ENCODE measurements around the gene SPINK6.

- no peak for TF ChIP-seq KAT7 (CRISPR knock-in tag; IDR thresholded peaks at IDR 0.05; ENCODE audit: borderline replicate concordance)
- TF ChIP-seq NR1H2 (CRISPR knock-in tag; IDR thresholded peaks at IDR 0.05) = no peak
- TF ChIP-seq NFRKB (IDR thresholded peaks at IDR 0.05; ENCODE audit: low read depth) = no peak
- no peak for TF ChIP-seq MAZ (CRISPR knock-in tag; conservative IDR thresholded peaks at IDR 0.05 in 1 of 2, IDR thresholded peaks at IDR 0.05 in 1 of 2)
- TF ChIP-seq SP1 (CRISPR knock-in tag; IDR thresholded peaks at IDR 0.05) = no peak
- no peak for TF ChIP-seq CTCF (IDR thresholded peaks at IDR 0.05 in 2 of 3, conservative IDR thresholded peaks at IDR 0.05 in 1 of 3; ENCODE audit: insufficient read depth in 2 of 3, low read depth in 1 of 3, low read length in 3 of 3)
- TF ChIP-seq SLC30A9 (CRISPR knock-in tag; IDR thresholded peaks at IDR 0.05) = no peak
- no peak for TF ChIP-seq RFX5 (IDR thresholded peaks at IDR 0.05; ENCODE audit: low read depth, low read length)
- no peak for TF ChIP-seq MAX (CRISPR knock-in tag; IDR thresholded peaks at IDR 0.05)
- no peak for TF ChIP-seq ZNF407 (IDR thresholded peaks at IDR 0.05; ENCODE audit: low read depth)
- no peak for TF ChIP-seq FOXM1 (IDR thresholded peaks at IDR 0.05; ENCODE audit: low read depth)
- TF ChIP-seq FOXM1 (CRISPR knock-in tag; IDR thresholded peaks at IDR 0.05; ENCODE audit: low read depth) = no peak
- no peak for TF ChIP-seq NFYB (IDR thresholded peaks at IDR 0.05; ENCODE audit: extremely low read depth, insufficient read length)
- no peak for TF ChIP-seq TBL1XR1 (IDR thresholded peaks at IDR 0.05; ENCODE audit: low read length in 2 of 2)
Observed at GRCh38 chr5:148163345-148163744, 39.5 kb upstream of the SPINK6 start.

Measured in K562 (cell line).